DMS53 (cell line): ENCODE results near the gene PCDHB15.
"Not testable (repeated sequence)": the region's sequence is repeated elsewhere in the genome, so short reads cannot be mapped to it uniquely, and the experiment has no call there.

ENCODE experiments used
- DNase-seq: peaks from one replicate; lab custom pipeline; 2025; lab: John Stamatoyannopoulos, UW

The PCDHB15 gene

DNA sequence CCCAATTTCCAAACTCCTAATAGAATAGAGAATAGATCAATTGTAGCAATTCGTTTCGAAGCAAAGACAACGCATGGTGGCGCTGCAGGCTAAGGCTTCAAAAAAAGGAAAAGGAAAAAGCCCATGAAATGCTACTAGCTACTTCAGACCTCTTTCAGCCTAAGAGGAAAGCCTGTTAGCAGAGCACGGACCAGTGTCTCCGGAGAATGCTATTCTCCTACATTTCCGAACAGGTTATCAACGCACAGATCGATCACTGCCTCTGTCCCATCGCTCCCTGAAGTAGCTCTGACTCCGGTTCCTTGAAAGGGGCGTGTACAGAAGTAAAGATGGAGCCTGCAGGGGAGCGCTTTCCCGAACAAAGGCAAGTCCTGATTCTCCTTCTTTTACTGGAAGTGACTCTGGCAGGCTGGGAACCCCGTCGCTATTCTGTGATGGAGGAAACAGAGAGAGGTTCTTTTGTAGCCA lies at the start of gene PCDHB15:
PCDHB15 (plus strand) TSS at position 146 of the 468 bp plus-strand sequence; CDS start at position 330, 184 bp downstream.
- peak; percentile 75 for DNase-seq

- DNase-seq, result no peak
Measured at GRCh38 chr5:141196363-141196762, 48.8 kb upstream of the PCDHB15 start.

- peak; percentile 62 for DNase-seq
Measured at GRCh38 chr5:141199359-141200235, 45.6 kb upstream of the PCDHB15 start, which contains the start of gene PCDHB11. Gene PCDHB11, plus strand, starts transcription at chr5:141199627. Its CDS starts 148 bp downstream, at chr5:141199775.

DNA sequence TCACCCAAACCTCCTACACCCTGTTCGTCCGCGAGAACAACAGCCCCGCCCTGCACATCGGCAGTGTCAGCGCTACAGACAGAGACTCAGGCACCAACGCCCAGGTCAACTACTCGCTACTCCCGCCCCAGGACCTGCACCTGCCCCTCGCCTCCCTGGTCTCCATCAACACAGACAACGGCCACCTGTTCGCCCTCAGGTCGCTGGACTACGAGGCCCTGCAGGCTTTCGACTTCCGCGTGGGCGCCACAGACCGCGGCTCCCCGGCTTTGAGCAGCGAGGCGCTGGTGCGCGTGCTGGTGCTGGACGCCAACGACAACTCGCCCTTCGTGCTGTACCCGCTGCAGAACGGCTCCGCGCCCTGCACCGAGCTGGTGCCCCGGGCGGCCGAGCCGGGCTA lies 44.1 kb upstream of the PCDHB15 start:
- DNase-seq, result not testable (repeated sequence)

- DNase-seq, result not testable (repeated sequence)
Measured at GRCh38 chr5:141201646-141202045, 43.5 kb upstream of the PCDHB15 start.

DNA sequence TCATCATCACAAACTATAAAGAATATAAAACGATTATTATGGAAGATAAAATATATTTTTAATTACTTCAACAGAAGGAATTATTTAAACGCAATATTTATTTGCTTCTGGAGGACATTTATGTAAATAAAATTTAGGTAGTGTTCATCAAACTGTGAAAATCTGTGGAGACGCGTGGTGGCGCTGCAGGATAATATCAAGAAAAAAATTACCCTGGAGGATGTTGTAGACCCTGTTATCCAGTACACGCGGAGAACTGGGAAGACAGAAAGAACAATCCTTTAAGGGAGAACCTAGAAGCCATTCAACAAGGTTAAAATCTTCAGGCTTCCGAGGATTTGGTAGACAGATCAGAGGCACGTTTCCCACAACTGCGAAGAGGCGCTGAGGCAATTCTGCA lies 36.7 kb upstream of the PCDHB15 start, which contains the start of gene PCDHB12:
PCDHB12 (plus strand) TSS at position 242 of the 400 bp plus-strand sequence. CDS start 189 bp downstream, outside the sequence.
- peak; percentile 47 for DNase-seq

DNA sequence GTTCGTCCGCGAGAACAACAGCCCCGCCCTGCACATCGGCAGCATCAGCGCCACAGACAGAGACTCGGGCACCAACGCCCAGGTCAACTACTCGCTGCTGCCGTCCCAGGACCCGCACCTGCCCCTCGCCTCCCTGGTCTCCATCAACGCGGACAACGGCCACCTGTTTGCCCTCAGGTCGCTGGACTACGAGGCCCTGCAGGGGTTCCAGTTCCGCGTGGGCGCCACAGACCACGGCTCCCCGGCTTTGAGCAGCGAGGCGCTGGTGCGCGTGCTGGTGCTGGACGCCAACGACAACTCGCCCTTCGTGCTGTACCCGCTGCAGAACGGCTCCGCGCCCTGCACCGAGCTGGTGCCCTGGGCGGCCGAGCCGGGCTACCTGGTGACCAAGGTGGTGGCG lies 34.9 kb upstream of the PCDHB15 start:
- DNase-seq, result not testable (repeated sequence)

- DNase-seq, result not testable (repeated sequence)
Measured at GRCh38 chr5:141210849-141211248, 34.3 kb upstream of the PCDHB15 start.

GRCh38 chr5:141213656-141214339 lies 31.4 kb upstream of the PCDHB15 start, which contains the start of gene PCDHB13:
Gene PCDHB13, plus strand, starts transcription at chr5:141213919. Its CDS starts 205 bp downstream, at chr5:141214124.
- DNase-seq, result peak; percentile 84

DNA sequence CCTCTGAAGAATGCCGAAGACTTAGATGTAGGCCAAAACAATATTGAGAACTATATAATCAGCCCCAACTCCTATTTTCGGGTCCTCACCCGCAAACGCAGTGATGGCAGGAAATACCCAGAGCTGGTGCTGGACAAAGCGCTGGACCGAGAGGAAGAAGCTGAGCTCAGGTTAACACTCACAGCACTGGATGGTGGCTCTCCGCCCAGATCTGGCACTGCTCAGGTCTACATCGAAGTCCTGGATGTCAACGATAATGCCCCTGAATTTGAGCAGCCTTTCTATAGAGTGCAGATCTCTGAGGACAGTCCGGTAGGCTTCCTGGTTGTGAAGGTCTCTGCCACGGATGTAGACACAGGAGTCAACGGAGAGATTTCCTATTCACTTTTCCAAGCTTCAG lies 30.6 kb upstream of the PCDHB15 start:
- DNase-seq, result not testable (repeated sequence)

DNA sequence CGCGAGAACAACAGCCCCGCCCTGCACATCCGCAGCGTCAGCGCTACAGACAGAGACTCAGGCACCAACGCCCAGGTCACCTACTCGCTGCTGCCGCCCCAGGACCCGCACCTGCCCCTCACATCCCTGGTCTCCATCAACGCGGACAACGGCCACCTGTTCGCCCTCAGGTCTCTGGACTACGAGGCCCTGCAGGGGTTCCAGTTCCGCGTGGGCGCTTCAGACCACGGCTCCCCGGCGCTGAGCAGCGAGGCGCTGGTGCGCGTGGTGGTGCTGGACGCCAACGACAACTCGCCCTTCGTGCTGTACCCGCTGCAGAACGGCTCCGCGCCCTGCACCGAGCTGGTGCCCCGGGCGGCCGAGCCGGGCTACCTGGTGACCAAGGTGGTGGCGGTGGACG lies 29.7 kb upstream of the PCDHB15 start:
- not testable (repeated sequence) for DNase-seq

- DNase-seq, result not testable (repeated sequence)
Measured at GRCh38 chr5:141216035-141216434, 29.2 kb upstream of the PCDHB15 start.

GRCh38 chr5:141223112-141223783 lies 21.9 kb upstream of the PCDHB15 start, which contains the start of gene PCDHB14:
Gene PCDHB14, plus strand, starts transcription at chr5:141223343. Its CDS starts 163 bp downstream, at chr5:141223506.
- peak; percentile 77 for DNase-seq

- DNase-seq, result not testable (repeated sequence)
Measured at GRCh38 chr5:141224844-141225243, 20.4 kb upstream of the PCDHB15 start.

- DNase-seq, result not testable (repeated sequence)
Measured at GRCh38 chr5:141225421-141225820, 19.8 kb upstream of the PCDHB15 start.

DNA sequence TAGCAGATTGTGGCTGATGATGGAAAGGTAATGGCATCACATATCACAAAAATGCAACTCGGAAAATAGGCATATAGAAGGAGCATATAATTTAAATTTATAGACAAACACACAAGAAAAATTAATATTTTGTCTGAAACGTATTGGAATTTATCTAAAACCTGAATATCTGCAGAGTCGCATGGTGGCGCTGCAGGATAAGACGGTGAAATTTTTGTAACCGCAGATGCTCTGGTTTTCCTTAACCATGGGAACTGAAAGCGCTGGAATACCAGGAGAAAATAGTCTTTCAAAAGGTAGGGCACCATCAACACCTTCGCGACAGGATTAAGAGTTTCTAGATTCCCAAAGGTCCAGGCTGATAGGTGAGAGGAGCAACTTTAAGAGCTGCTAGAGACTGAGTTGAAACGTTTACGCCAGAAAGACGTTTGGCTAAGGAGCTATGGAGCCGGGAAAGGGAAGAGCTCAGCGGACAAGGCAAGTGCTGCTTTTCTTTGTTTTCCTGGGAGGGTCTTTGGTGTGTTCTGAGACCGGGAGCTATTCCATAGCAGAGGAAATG lies 11.0 kb upstream of the PCDHB15 start:
- DNase-seq, result peak; percentile 45

DNA sequence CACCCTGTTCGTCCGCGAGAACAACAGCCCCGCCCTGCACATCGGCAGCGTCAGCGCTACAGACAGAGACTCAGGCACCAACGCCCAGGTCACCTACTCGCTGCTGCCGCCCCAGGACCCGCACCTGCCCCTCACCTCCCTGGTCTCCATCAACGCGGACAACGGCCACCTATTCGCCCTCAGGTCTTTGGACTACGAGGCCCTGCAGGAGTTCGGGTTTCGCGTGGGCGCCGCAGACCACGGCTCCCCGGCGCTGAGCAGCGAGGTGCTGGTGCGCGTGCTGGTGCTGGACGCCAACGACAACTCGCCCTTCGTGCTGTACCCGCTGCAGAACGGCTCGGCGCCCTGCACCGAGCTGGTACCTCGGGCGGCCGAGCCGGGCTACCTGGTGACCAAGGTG lies 9.3 kb upstream of the PCDHB15 start:
- not testable (repeated sequence) for DNase-seq

DNA sequence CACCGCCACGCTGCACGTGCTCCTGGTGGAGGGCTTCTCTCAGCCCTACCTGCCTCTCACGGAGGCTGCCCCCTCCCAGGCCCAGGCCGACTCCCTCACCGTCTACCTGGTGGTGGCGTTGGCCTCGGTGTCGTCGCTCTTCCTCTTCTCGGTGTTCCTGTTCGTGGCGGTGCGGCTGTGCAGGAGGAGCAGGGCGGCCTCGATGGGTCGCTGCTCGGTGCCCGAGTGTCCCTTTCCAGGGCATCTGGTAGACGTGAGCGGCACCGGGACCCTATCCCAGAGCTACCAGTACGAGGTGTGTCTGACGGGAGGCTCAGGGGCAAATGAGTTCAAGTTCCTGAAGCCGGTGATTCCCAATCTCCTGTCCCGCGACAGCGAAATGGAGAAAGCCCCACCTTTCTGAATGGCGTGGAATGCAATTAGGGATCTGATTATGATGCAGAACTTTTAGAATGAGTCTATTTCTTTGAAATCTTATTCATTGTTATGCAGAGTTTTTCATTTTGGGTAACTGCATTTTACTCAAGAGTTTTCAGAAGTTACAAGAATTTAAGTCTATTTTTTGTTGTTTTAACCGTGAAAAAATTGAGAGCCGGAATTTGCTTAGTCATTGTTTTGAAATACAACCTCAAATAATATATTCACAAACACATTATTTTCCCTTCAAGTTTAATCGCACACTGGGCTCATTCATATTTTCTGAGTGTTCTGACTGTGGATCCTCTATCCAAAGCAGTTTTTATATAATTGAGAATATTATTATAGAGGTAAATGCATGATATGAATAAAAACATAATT lies 8.5 kb upstream of the PCDHB15 start:
- no peak for DNase-seq

DNA sequence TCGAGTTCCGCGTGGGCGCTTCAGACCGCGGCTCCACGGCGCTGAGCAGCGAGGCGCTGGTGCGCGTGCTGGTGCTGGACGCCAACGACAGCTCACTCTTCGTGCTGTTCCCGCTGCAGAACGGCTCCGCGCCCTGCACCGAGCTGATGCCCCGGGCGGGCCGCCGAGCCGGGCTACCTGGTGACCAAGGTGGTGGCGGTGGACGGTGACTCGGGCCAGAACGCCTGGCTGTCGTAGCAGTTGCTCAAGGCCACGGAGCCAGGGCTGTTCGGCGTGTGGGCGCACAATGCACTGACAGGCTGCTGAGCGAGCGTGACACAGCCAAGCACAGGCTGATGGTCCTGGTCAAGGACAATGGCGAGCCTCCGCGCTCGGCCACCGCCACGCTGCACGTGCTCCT lies 3.7 kb upstream of the PCDHB15 start:
- DNase-seq, result no peak

DNA sequence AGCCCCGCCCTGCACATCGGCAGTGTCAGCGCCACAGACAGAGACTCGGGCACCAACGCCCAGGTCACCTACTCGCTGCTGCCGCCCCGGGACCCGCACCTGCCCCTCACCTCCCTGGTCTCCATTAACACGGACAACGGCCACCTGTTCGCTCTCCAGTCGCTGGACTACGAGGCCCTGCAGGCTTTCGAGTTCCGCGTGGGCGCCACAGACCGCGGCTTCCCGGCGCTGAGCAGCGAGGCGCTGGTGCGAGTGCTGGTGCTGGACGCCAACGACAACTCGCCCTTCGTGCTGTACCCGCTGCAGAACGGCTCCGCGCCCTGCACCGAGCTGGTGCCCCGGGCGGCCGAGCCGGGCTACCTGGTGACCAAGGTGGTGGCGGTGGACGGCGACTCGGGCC lies 1.8 kb downstream of the PCDHB15 start:
- not testable (repeated sequence) for DNase-seq

DNA sequence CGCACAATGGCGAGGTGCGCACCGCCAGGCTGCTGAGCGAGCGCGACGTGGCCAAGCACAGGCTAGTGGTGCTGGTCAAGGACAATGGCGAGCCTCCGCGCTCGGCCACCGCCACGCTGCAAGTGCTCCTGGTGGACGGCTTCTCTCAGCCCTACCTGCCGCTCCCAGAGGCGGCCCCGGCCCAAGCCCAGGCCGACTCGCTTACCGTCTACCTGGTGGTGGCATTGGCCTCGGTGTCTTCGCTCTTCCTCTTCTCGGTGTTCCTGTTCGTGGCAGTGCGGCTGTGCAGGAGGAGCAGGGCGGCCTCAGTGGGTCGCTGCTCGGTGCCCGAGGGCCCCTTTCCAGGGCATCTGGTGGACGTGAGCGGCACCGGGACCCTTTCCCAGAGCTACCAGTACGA lies 2.2 kb downstream of the PCDHB15 start:
- DNase-seq, result not testable (repeated sequence)
